DOHH2 (cell line): ENCODE results near the gene RALBP1.

Experiments used
- EZH2phosphoT487 ChIP-seq: fragments of 200-600 bp; sonication (generic); IDR thresholded peaks from 2 replicates; pipeline ENCODE4 v1.6.1; 2017; ENCODE audit warnings: borderline replicate concordance, mild to moderate bottlenecking, antibody characterized with exemption, low read length, moderate library complexity, mixed read lengths
- TF ChIP-seq, protein P1 (sequence below): fragments of 200-600 bp; sonication (generic); IDR thresholded peaks from one replicate; pipeline ENCODE4 v1.5.1; 2014; ENCODE audit warnings: antibody characterized with exemption, mild to moderate bottlenecking, low read depth, low read length; ENCODE audit not compliant: poor library complexity, severe bottlenecking

DNA sequence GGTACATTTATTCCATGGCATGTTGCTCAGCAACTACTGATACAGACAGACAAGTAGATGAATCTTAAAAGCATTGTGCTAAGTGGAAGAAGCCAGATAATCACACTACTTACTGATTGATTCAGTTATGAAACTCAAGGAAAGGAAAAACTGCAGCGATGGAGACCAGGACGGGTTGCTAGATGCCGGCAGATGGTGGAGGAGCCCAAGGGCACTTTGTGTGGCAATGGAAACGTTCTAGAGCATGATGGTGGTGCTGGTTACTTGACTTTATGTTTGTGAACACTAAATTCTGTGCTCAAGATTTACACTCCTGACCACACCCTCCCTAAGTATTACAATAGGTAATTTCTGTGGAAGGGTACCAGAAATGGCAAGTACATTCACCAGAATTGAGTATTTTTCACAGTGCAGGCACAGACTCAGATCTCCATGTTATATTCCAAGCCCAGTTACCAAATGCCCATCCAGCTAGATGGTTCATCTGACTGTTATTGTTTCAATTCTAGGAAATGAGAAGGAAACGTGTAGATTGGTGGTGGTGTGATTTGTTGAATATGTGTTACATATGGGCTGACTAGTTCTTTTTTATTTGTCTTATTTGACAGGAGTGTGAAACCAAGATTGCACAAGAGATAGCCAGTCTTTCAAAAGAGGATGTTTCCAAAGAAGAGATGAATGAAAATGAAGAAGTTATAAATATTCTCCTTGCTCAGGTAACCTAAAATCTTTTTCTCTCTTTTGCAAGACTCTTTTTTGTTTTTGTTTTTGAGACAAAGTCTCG, 55.1 kb downstream of the RALBP1 start:
- TF ChIP-seq, protein P1, sequence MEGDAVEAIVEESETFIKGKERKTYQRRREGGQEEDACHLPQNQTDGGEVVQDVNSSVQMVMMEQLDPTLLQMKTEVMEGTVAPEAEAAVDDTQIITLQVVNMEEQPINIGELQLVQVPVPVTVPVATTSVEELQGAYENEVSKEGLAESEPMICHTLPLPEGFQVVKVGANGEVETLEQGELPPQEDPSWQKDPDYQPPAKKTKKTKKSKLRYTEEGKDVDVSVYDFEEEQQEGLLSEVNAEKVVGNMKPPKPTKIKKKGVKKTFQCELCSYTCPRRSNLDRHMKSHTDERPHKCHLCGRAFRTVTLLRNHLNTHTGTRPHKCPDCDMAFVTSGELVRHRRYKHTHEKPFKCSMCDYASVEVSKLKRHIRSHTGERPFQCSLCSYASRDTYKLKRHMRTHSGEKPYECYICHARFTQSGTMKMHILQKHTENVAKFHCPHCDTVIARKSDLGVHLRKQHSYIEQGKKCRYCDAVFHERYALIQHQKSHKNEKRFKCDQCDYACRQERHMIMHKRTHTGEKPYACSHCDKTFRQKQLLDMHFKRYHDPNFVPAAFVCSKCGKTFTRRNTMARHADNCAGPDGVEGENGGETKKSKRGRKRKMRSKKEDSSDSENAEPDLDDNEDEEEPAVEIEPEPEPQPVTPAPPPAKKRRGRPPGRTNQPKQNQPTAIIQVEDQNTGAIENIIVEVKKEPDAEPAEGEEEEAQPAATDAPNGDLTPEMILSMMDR, result no peak
- TF ChIP-seq EZH2phosphoT487, result no peak
